Mesenteric fat pad (tissue), 1 donor: ENCODE measurements around the gene ACSF3. TPM values are rescaled to one million over a fixed set of nuclear protein-coding genes. Genes with fewer than 3 reads are reported as not detected.
"Not testable (repeated sequence)": the region's sequence is repeated elsewhere in the genome, so short reads cannot be mapped to it uniquely, and the experiment has no call there.

Experiments
- DNase-seq: peaks from one replicate; pipeline ENCODE4 v3.0.0-alpha.2; 2020; ENCODE audit warnings: low spot score
- total RNA-seq: library from RNA; stranded (reverse); fragmentation: NEBNext Ultra II Directional; extraction: Animal tissue kit (Norgen Biotek cat#: 25700); gene quantifications from one replicate; pipeline ENCODE4 v1.2.1, GENCODE V29; 2021
- donor health status: DM: yes; HTN: yes; CAD: no.

ACSF3 gene
- total RNA-seq, 1 donor from 2014 or later = 24.1 TPM

DNA sequence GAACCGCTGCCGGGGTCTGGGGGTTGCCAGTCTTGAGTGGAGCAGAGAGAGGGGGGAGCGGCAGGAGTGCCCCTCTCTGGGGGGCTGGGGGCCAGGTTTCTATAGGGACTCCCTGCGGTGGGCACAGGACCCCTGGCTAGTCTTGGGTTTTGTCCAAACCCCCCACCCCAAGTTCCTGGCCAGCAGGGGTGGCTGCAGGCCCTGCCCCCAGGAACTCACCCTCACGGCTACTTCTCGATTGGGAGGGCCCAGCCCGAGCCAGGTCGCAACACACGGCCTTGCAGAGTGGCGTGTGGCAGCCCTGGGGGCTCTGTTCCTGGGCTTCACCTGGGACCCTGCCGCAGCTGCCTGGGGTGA, 78.5 kb downstream of the ACSF3 start:
- no peak for DNase-seq

- no peak for DNase-seq
Measured at GRCh38 chr16:89172528-89173173, 79.0 kb downstream of the ACSF3 start.

- no peak for DNase-seq
Measured at GRCh38 chr16:89173174-89173921, 79.7 kb downstream of the ACSF3 start.

DNA sequence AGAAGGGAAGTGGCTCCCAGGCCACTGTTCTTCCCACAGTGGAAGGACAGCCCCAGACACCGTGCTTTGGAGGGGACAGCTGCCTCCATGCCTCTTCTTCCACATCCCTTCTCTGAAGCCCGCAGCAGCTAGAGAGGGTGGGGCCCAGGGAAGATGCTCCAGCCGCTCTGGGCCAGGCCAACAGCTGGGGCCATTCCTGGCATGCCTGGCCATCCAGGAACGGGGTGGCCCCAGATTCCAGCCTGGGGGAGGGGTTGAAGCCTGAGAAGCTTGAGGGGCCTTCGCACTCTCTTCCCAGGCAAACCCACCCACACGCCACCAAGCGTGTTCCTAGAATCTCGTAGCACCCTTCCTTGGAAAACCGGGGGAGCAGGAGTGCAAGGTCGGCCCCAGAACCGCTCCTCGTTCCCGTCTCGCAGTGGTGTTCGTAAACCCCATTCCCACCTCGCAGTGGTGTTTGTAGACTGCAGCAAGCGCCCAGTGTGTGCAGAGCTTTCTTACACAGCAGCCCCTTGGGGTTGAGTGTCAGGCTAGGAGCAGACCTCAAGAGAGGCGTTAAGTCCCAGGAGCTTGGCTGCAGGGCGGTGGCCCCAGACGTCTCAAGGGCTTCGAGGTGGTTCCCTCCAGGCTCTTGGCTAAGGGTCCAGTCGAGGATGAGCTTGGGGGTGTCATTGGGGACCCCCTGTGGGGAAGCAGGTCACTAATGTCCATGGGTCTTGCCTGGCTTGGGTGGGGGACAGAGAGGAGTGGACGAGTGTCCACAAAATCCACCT, 80.6 kb downstream of the ACSF3 start:
- no peak for DNase-seq

DNA sequence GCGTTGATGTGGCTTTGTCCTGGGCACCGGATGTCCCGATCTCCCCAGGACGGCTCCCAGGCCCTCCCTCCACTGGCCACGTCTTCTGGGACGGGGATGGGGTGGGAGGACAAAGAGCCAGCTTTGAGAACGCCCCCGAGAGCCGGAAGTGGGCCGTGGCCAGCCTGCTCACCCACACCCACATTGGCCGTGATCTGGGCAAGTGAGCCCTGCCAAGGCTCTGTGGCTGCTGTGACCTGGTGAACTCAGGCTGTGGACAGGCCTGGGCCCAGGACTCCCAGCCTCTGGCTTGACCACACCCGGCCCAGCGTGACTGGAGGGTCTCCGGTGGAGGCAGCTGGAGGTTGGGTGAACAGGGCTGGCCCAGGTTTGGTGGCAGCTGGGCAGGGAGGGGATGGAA, 81.2 kb downstream of the ACSF3 start:
- no peak for DNase-seq

GRCh38 chr16:89175280-89176146, 81.9 kb downstream of the ACSF3 start:
- no peak for DNase-seq

DNA sequence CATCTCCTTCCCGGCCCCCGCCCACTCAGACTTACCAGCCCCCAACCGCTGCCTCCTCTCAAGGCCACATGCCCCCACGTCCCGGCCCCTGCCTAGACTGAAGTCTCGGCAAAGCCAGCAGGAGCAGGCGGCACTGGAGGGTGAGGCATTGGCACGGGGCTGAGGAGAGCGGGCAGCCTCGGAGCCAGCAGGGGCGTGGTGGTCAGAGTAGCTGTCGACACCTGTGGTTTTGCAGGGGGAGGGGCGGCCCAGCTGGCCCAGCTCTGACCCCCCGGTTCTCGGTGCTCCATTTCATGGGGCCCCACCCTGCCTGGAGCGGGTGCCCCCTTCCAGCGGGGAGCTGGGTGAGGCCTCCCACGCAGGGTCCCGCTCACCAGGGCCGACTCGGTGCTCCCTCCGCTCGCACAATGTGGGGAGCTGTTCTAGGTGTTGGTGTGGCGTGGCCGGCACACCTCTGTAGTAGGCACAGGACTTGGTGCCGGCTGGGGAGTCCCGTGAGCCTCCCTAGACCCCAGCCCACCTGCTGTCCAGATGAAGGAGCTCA, 82.6 kb downstream of the ACSF3 start:
- DNase-seq = no peak

DNA sequence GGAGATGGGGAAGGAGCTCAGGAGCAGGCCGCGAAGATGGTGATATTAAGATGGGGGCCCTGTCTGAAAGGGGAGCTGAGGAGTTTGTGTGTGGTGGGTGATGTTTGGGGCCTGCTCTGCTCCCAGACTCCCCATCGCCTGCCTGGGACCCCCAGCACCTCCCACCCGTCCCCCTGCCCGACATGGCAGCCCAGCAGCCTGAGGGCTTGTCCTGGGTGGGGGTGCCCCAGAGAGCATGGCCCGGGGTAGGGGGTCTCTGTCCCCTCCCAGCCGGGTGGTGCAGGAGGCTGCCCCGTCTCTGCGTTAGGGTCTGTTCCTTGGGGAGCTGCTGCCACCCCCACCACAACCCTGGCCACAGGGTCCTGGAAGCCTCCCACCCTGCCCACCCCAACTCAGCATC, 83.1 kb downstream of the ACSF3 start:
- no peak for DNase-seq

GRCh38 chr16:89177501-89177900, 83.8 kb downstream of the ACSF3 start:
- no peak for DNase-seq

DNA sequence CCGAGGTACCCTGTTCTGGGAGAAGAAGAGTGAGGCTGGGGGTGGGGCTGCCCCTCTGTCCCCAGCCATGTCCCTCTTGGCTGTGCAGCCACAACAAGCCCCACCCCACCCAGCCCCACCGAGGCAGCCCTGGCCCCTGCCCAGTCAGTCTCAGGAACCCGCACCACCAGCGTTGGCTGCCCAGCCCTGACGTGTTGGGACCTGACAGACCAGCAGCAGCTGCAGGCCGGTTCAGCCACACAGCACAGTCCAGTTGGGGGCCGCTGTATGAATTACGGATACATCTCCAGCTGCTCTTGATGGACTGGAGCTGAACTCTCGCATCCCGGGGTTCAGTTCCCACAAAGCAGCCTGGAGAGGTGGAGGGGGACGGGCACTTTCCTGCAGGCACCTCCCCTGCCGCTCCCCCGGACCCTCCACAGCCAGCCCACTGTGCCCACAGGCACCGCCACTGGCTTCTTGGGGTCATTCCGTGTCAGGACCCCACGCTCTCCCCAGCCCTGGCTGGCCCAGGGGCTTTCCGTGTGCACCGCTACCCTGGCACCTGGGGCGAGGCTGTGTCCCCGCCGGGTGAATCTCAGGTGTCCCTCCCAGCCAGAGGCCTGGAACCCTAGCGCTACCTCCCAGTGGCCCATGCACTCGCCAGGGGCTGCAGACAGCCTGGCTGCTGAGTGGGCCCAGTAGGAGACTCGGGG, 84.9 kb downstream of the ACSF3 start:
- DNase-seq = no peak

DNA sequence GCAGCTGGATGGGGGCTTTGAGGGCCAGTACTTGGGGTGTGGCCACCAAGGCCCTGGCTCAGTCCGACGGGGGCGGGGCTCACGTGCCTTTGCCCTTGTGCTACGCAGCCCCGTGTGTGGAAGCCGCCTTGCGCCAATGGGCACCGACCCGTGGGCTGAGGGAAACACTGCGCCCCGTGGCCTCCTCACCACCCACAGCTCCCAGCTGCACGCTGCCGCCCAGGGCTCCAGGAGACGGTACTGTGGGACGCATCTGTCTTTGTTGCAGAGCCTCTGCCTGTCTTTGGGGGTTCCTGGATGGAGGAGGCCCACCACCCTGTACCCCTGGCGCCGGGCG, 85.5 kb downstream of the ACSF3 start:
- DNase-seq = no peak

DNA sequence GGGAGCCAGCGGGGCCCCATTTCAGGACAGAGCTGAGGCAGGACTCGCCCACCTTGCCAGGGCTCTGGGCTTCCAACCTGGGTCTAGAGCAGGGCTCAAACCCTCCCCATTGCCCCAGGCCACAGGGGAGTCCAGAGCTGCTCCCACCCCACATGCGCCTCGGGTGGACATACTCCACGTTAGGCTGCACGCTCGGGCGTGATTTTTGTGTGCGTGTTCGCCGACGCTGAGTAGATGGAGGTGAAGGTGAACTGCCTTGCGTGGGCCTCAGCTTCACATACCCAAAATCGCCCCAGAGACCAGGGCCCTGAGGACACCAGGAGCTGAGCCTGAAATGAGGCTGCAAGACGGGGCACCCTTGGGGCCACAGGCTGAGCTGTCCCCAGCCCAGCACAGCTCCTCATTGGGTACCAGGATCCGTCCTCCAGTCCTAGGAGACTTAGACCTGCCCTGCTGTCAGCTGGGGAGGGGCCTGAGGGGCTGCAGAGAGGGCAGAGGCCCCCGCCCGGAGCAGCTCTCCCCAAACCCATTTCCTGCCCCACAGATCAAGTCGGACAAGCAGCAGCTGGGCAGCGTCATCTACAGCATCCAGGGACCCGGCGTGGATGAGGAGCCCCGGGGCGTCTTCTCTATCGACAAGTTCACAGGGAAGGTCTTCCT, 86.1 kb downstream of the ACSF3 start:
- no peak for DNase-seq

- no peak for DNase-seq
Measured at GRCh38 chr16:89183463-89183862, 89.8 kb downstream of the ACSF3 start.

GRCh38 chr16:89183975-89184676, 90.5 kb downstream of the ACSF3 start:
- DNase-seq = no peak

GRCh38 chr16:89184677-89184932, 91.0 kb downstream of the ACSF3 start:
- DNase-seq = no peak

DNA sequence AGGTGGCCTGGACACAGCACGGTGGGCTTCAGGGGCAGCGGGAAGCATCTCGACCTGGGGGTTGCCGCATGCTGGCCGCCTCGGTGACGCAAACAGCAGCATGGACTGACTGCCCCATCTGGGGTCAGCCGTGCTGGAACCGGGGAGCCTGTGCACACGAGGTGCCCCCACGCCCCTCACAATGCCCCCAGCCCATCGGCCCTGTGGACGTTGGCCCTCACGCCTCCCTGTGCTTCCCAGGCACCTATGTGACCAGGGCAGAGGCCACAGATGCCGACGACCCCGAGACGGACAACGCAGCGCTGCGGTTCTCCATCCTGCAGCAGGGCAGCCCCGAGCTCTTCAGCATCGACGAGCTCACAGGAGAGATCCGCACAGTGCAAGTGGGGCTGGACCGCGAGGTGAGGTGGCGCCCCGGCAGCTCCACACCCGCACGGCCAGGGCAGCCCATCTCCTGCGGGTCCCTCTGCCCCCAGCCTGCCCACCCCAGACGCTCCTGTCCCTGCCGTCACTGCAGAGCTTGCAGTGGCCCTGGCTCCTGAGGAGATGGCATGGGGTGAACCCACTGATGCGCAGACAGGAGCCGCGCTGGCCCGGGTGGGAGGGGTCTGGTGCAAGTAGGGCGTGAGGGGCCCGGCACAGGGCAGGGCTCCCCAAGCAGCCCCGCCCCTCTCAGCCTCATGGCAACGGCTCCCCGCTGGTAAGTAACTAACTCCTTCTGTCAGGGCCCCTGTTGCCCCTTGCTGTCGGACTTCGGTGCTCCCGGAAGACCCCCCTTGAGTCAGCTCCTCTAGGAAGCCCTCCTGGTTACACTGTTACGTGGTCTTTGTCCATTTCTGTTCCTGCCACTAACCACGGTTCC, 91.5 kb downstream of the ACSF3 start:
- no peak for DNase-seq

GRCh38 chr16:89185887-89186592, 92.4 kb downstream of the ACSF3 start:
- DNase-seq = not testable (repeated sequence)

DNA sequence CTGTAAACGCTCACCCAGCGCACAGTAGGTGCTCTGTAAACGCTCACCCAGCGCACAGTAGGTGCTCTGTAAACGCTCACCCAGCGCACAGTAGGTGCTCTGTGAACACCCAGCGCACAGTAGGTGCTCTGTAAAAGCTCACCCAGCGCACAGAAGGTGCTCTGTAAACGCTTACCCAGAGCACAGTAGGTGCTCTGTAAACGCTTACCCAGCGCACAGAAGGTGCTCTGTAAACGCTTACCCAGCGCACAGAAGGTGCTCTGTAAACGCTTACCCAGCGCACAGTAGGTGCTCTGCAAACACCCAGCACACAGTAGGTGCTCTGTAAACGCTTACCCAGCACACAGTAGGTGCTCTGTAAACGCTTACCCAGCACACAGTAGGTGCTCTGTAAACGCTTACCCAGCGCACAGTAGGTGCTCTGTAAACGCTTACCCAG, 93.0 kb downstream of the ACSF3 start:
- DNase-seq = not testable (repeated sequence)
